Keratinocyte (primary cell): ENCODE measurements around the gene CNTNAP5. TPM values are rescaled to one million over a fixed set of nuclear protein-coding genes. Genes with fewer than 3 reads are reported as not detected.

ENCODE experiments used
- DNase-seq: peaks from one replicate; pipeline ENCODE4 v3.0.0-alpha.2; 2011; ENCODE audit warnings: low read depth, missing footprints, low spot score
- FAIRE-seq: peaks from 2 replicates; lab custom pipeline; 2011; peaks lifted over from hg19 to GRCh38; lab: Jason Lieb, UNC
- H2AFZ ChIP-seq: 2 replicates; pipeline ENCODE4 v1.6.0; 2012; ENCODE audit warnings: low read length, control low read depth, inconsistent platforms; ENCODE audit not compliant: control insufficient read depth
- H3K27ac ChIP-seq: 2 replicates; pipeline ENCODE4 v1.5.1; 2011; ENCODE audit warnings: low read length; ENCODE audit not compliant: control insufficient read depth, insufficient read depth
- H3K27me3 ChIP-seq: 3 replicates; pipeline ENCODE4 v1.6.0; 2011; ENCODE audit warnings: low read length; ENCODE audit not compliant: control insufficient read depth, insufficient read depth; ENCODE audit errors: extremely low read depth
- H3K36me3 ChIP-seq, 2 experiments: 2 replicates in 1 of 2; 3 replicates in 1 of 2; pipeline ENCODE4 v1.5.1; 2011; ENCODE audit warnings: low read length in 2 of 2, mild to moderate bottlenecking in 1 of 2; ENCODE audit not compliant: control insufficient read depth in 2 of 2, insufficient read depth in 2 of 2; ENCODE audit errors: extremely low read depth in 1 of 2
- H3K4me1 ChIP-seq: 3 replicates; pipeline ENCODE4 v1.5.1; 2011; ENCODE audit warnings: low read length; ENCODE audit not compliant: control insufficient read depth, insufficient read depth; ENCODE audit errors: extremely low read depth
- H3K4me2 ChIP-seq: 3 replicates; pipeline ENCODE4 v1.6.0; 2011; ENCODE audit warnings: low read depth, low read length; ENCODE audit not compliant: control insufficient read depth, insufficient read depth; ENCODE audit errors: extremely low read depth
- H3K4me3 ChIP-seq, 3 experiments: fragments of 200-600 bp in 1 of 3; sonication (generic) in 1 of 3; 2 replicates in 2 of 3; 3 replicates in 1 of 3; pipeline ENCODE4 v1.5.1; 2011 to 2016; ENCODE audit warnings: low read length in 3 of 3, mild to moderate bottlenecking in 3 of 3, control low read depth in 2 of 3, inconsistent platforms in 1 of 3, low read depth in 1 of 3, mixed read lengths in 1 of 3, mixed run types in 1 of 3, moderate library complexity in 1 of 3; ENCODE audit not compliant: control insufficient read depth in 2 of 3, insufficient read depth in 2 of 3; ENCODE audit errors: extremely low read depth in 1 of 3
- H3K79me2 ChIP-seq: 2 replicates; pipeline ENCODE4 v1.6.0; 2012; ENCODE audit warnings: low read length; ENCODE audit not compliant: control insufficient read depth, insufficient read depth
- H3K9ac ChIP-seq: 3 replicates; pipeline ENCODE4 v1.6.0; 2011; ENCODE audit warnings: low read length; ENCODE audit not compliant: control insufficient read depth, insufficient read depth; ENCODE audit errors: extremely low read depth
- H3K9me1 ChIP-seq: 3 replicates; pipeline ENCODE4 v1.6.0; 2011; ENCODE audit warnings: low read length; ENCODE audit not compliant: control insufficient read depth, insufficient read depth; ENCODE audit errors: extremely low read depth
- H3K9me3 ChIP-seq: 2 replicates; pipeline ENCODE4 v1.5.1; 2012; ENCODE audit warnings: low read depth, low read length; ENCODE audit not compliant: control insufficient read depth
- H4K20me1 ChIP-seq: 3 replicates; pipeline ENCODE4 v1.6.0; 2011; ENCODE audit warnings: low read length; ENCODE audit not compliant: control insufficient read depth, insufficient read depth; ENCODE audit errors: extremely low read depth
- CTCF ChIP-seq, 3 experiments: IDR thresholded peaks in 1 of 3; conservative IDR thresholded peaks in 1 of 3; optimal IDR thresholded peaks in 1 of 3; 2 replicates in 2 of 3; 3 replicates in 1 of 3; pipeline versions ENCODE3 to v1.5.1; 2011; ENCODE audit warnings: low read length in 3 of 3, mild to moderate bottlenecking in 3 of 3, moderate library complexity in 2 of 3, control low read depth in 1 of 3, inconsistent platforms in 1 of 3; ENCODE audit not compliant: insufficient read depth in 2 of 3; ENCODE audit errors: extremely low read depth in 1 of 3
- EZH2 ChIP-seq: IDR thresholded peaks from one replicate; pipeline ENCODE4 v1.6.1; 2012; ENCODE audit warnings: inconsistent platforms, mild to moderate bottlenecking, low read length, moderate library complexity
- dilution Hi-C: fragments of 300-500 bp; cut with MboI; formaldehyde crosslinking; loops from one replicate; pipeline ENCODE4 v1.7.0; 2020; ENCODE audit warnings: low sequenced_read_pairs; ENCODE audit not compliant: extremely low pct_ligation_motif_present
- polyA plus RNA-seq, 5 experiments: library from polyadenylated mRNA; depleted of rRNA in 3 of 5; stranded (reverse) in 3 of 5; stranded (forward) in 1 of 5; unstranded in 1 of 5; fragments of >200 nt; gene quantifications; 1 replicate in 1 of 5; 2 replicates in 3 of 5; 3 replicates in 1 of 5; pipeline versions ENCODE4 v1.2.1 to v1.2.3, GENCODE V29; 2011 to 2012; ENCODE audit warnings: missing spikeins in 2 of 5, low read depth in 1 of 5, low replicate concordance in 1 of 5

Gene CNTNAP5
- polyA plus RNA-seq, 1 donor (not counting 4 experiments of a cell fraction or from before 2014, with no cell fraction given), result not detected

GRCh38 chr2:124501575-124502152, 476.6 kb downstream of the CNTNAP5 start:
- Histone ChIP-seq H2AFZ (no peak overlapping the region), H3K27ac (no peak overlapping the region), H3K4me2 (no peak overlapping the region), H3K79me2 (no peaks in the 10 kb centered on the region), H3K9me1 (no peaks in the 10 kb centered on the region), H4K20me1 (no peaks in the 10 kb centered on the region), H3K9ac (no peak overlapping the region), H3K36me3 (no peaks in the 10 kb centered on the region), H3K9me3 (peaks cover 1% of the 10 kb centered on the region), H3K4me3 (no peak overlapping the region), H3K27me3 (no peaks in the 10 kb centered on the region), H3K4me1 (no peaks in the 10 kb centered on the region)
- no peak for TF ChIP-seq CTCF (optimal IDR thresholded peaks at IDR 0.05 in 1 of 3, IDR thresholded peaks at IDR 0.05 in 1 of 3, conservative IDR thresholded peaks at IDR 0.05 in 1 of 3; ENCODE audit: extremely low read depth in 1 of 3, insufficient read depth in 2 of 3, low read length in 3 of 3)
- TF ChIP-seq EZH2, result no peak
- DNase-seq, result no peak
- no peak for FAIRE-seq
- dilution Hi-C loops, result no loop called here

- H2AFZ ChIP-seq, result no peak overlapping the region
- no peaks in the 10 kb centered on the region for H3K36me3 ChIP-seq
- H3K9me3 ChIP-seq, result peaks cover 6% of the 10 kb centered on the region
- FAIRE-seq, result no peak
- no peaks in the 10 kb centered on the region for H3K27me3 ChIP-seq
- no peaks in the 10 kb centered on the region for H4K20me1 ChIP-seq
- DNase-seq, result no peak
- no peak overlapping the region for H3K4me2 ChIP-seq
- H3K9me1 ChIP-seq, result no peaks in the 10 kb centered on the region
- no peak overlapping the region for H3K9ac ChIP-seq
- no peak overlapping the region for H3K27ac ChIP-seq
- dilution Hi-C loops, result no loop called here
- H3K79me2 ChIP-seq, result no peaks in the 10 kb centered on the region
- H3K4me1 ChIP-seq, result no peaks in the 10 kb centered on the region
- H3K4me3 ChIP-seq, result no peak overlapping the region
- TF ChIP-seq CTCF (optimal IDR thresholded peaks at IDR 0.05 in 1 of 3, IDR thresholded peaks at IDR 0.05 in 1 of 3, conservative IDR thresholded peaks at IDR 0.05 in 1 of 3; ENCODE audit: extremely low read depth in 1 of 3, insufficient read depth in 2 of 3, low read length in 3 of 3) (no peak), EZH2 (no peak)
Observed at GRCh38 chr2:124514236-124514635, 489.1 kb downstream of the CNTNAP5 start.
